HG03066 (cell line): ENCODE results near the gene KANSL1.
"Not testable (repeated sequence)": the region's sequence is repeated elsewhere in the genome, so short reads cannot be mapped to it uniquely, and the experiment has no call there.

Experiments
- ATAC-seq: cut with Tn5 transposase; IDR thresholded peaks from one replicate; pipeline ENCODE4 v1.9.1; 2021; ENCODE audit warnings: low read depth; ENCODE audit not compliant: unreplicated experiment

The KANSL1 gene

DNA sequence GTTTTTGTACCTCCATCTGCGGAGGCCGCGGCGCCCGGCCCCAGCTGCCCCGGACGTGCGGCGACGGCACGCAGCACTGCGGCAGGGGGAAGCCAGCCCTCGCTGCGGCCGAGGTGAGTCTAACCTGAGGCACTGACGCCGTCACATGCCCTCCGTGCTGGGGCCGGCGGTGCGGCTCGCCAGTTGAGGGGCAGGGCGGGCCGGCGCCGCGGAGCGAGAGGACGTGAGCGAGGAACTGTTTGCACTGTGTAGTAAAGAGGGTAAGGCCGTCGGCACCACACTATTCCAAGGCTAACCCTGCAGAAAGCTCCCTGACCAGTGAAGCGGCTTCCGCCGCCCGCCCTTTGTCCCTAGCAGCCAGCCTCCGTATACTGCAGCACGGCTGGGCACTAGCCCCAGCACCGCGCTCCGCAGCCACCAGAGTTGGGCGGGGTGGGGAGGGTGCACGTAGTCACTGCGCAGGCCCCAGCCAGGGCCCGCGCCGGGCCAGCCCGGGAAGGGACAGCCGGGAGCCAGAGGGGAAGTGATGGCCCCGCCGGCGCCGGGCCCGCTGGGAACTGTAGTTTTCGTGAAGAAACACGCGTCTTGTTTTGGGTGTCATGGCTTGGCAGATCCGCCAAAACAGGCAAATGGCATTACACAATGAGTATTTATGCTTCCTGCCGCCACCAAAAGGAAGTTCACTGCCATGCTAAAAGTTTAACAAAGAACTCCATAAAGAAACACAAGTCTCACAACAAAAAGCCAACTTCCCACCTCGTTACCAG is 580 bp upstream of the KANSL1 start:
- ATAC-seq = peak; percentile 69

DNA sequence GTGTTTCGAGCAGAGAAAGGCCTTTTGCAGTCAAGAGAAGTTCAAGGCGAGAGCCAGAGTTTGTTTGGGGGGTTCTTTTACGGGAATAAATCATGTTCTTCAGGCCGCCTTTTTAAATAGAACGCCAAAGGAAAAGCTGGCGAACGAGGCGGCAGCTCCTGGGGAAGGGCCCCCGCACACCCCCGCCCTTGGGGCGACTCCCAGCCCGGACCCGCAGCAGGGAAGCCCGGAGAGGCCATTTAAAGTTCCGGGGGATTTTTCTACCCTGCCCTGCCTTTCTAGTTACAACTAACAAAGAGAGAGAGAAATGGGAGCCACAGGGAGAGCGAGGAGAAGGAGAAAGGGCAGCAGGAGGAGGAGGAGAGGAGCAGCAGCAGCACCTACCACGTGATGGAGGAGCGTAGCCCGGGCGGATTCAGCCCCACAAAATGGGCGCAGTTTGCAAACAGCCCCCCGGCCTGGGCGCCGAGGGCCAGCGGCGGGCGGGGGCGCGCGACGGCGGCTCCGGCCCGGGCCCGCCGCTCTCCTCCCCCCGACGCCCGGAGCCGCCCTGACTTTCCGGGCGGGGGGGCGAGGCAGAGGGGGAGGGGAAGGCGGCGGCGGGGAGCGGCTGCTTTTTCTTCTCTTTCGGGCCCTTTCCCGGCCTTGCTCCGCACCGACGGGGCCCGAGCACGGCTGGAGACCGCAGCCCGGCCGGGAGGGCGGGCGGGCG is 634 bp downstream of the KANSL1 start:
- peak; percentile 10 for ATAC-seq

DNA sequence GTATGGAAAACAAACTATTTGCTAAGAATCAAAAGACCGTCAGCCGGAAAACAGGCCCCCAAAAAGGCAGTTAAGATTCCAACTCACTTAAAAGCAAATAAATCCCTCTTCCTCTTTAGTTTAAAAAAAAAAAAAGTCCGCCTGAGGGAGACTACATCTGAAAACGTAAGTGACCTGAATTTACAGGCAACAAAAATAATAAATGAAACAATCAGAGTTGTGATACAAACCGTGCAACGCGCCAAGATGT is 1.1 kb downstream of the KANSL1 start:
- no peak for ATAC-seq

GRCh38 chr17:46191322-46192188 is 1.7 kb downstream of the KANSL1 start:
- no peak for ATAC-seq

DNA sequence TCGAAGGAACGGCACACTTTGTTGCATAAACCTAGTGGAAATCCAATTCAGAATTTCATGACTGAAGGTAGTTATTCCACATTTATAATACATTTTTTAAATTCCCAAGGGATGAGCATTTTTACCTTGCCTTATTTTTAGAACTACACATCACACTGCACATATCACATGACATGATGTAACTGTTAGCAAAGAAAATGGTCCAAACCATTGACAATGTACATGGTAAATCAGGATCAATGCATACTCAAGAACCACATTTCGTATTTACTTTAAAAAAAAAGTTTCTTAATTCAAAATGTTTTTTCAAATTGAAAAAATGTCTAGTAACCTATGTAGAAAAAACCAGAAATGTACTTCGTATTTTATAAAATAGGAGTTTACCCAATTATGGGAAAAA is 2.5 kb downstream of the KANSL1 start:
- ATAC-seq = no peak

DNA sequence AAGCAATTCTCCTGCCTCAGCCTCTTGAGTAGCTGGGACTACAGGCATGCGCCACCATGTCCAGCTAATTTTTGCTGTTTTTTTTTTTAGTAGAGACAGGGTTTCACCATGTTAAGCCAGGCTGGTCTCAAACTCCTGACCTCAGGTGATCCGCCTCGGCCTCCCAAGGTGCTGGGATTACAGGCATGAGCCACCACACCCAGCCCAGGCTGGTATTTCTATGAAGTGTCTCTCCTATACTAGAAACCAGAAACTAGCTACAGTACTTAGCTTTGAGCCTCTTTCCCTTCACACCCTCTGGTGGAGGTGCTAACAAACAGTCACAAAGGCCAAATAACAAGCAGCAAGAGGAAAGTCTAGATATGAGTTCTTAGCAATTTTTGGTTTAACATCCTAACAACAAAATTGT is 6.4 kb downstream of the KANSL1 start:
- not testable (repeated sequence) for ATAC-seq

DNA sequence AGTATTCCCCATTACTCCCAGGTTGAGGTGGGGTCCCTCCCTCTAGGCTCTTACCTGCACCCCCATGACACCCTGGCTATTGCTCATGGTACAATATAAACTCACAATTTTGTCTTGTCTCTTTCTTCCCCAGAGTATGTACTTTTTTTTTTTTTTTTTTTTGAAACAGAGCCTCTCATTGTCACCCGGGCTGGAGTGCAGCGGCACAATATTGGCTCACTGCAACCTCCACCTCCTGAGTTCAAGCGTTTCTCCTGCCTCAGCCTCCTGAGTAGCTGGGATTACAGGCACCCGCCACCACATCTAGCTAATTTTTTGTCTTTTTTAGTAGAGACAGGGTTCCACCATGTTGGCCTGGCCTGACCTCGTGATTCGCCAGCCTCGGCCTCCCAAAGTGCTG is 8.5 kb downstream of the KANSL1 start:
- ATAC-seq = no peak

GRCh38 chr17:46183383-46183782 is 9.8 kb downstream of the KANSL1 start:
- not testable (repeated sequence) for ATAC-seq

GRCh38 chr17:46182961-46183360 is 10.3 kb downstream of the KANSL1 start:
- no peak for ATAC-seq

- no peak for ATAC-seq
Observed at GRCh38 chr17:46181940-46182339, 11.3 kb downstream of the KANSL1 start.

DNA sequence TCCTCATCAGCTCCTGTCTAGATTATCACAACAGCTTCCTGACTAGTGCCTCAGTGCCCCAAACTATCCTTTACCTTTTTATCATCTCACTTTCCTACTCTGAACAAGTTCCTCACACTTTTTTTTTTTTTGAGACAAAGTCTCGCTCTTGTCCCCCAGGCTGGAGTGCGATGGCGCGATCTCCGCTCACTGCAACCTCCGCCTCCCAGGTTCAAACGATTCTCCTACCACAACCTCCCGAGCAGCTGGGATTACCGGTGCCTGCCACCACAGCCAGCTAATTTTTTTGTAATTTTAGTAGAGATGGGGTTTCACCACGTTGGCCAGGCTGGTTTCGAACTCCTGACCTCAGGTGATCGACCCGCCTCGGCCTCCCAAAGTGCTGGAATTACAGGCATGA is 11.9 kb downstream of the KANSL1 start:
- not testable (repeated sequence) for ATAC-seq

DNA sequence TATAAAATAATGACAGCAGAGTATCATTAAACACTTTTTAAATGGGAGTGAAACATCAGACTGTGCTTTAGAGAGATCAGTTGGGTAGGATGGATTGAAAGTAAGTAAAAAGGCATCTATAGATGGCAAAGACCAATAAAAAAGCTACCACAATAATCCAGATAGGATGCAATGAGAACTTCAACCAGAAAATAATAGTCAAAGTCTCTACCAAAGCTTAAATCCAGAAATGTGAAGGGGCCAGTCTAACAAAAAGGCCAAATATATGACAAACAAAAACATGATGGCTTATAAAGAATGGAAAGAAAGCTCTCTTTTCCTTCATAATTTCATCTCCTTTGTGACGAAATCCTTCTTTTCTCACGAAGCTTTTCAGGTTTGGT is 12.3 kb downstream of the KANSL1 start:
- no peak for ATAC-seq

DNA sequence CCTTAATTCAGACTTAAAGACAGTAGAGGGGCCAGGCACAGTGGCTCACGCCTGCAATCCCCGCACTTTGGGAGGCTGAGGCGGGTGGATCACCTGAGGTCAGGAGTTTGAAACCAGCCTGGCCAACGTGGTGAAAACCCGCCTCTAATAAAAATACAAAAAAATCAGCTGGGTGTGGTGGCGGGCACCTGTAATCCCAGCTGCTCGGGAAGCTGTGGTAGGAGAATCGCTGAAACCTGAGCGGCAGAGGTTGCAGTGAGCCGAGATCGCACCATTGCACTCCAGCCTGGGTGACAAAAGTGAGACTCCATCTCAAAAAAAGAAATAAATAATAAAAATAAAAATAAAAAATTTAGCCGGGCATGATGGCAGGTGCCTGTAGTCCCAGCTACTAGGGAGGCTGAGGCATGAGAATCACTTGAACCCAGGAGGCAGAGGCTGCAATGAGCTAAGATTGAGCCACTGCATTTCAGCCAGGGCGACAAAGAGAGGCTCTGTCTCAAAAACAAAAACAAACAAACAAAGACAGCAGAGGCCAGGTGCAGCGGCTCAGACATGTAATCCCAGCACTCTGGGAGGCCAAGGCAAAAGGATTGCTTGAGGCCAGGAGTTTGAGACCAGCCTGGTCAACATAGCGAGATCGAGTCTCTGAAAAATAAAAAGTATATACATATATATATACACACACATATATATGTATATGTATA is 12.9 kb downstream of the KANSL1 start:
- ATAC-seq = not testable (repeated sequence)

- no peak for ATAC-seq
Observed at GRCh38 chr17:46179375-46179999, 13.7 kb downstream of the KANSL1 start.

- ATAC-seq = no peak
Observed at GRCh38 chr17:46178550-46179214, 14.5 kb downstream of the KANSL1 start.

GRCh38 chr17:46176975-46177374 is 16.3 kb downstream of the KANSL1 start:
- no peak for ATAC-seq

- no peak for ATAC-seq
Observed at GRCh38 chr17:46175891-46176290, 17.3 kb downstream of the KANSL1 start.

DNA sequence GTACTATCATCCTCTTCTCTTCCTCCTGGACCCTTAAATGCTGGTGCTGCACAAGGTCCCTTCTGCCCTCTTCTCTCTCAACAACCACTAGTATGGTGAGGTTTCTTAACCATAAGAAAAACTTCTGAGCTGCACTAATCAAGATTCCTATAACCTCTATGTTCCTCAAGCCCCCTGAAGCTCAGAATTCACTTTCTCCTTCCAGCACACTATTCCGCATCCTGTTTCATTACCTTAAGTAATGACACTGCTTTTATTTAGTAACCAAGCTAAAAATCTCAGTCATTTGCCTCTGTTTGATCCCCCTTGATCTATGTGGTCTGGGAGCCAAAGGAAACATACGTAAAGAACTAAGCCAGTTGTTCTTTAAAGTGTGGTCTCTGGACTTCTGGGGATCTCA is 20.1 kb downstream of the KANSL1 start:
- no peak for ATAC-seq

GRCh38 chr17:46171939-46172338 is 21.3 kb downstream of the KANSL1 start:
- ATAC-seq = no peak
